Measurements from ENCODE around the gene IGSF3.

The IGSF3 gene

GRCh38 chr1:116529199-116529631 lies 138.3 kb downstream of the IGSF3 start:
- TF ChIP-seq CTCF (conservative IDR thresholded peaks at IDR 0.05; ENCODE audit: low read depth, low read length) = no peak
- no peak overlapping the region for H3K4me3 ChIP-seq (ENCODE audit: low read length)
- DNase-seq (ENCODE audit: low read depth) = no peak

GRCh38 chr1:116528329-116529083 lies 139.0 kb downstream of the IGSF3 start:
- no peak overlapping the region for H3K4me3 ChIP-seq (ENCODE audit: low read length)
- DNase-seq (ENCODE audit: low read depth) = no peak
- no peak for TF ChIP-seq CTCF (conservative IDR thresholded peaks at IDR 0.05; ENCODE audit: low read depth, low read length)

GRCh38 chr1:116525440-116525839 lies 142.1 kb downstream of the IGSF3 start:
- no peak overlapping the region for H3K4me3 ChIP-seq (ENCODE audit: low read length)
- DNase-seq (ENCODE audit: low read depth) = no peak
- TF ChIP-seq CTCF (conservative IDR thresholded peaks at IDR 0.05; ENCODE audit: low read depth, low read length) = no peak

Measured in retinal pigment epithelial cell (primary cell).